Stimulated activated naive CD8-positive, alpha-beta T cell treated with anti-CD3 and anti-CD28 coated beads, Interleukin-15, Interleukin-2, amounts not matched to agents 100 ng/mL and 50 ng/mL, for 24 hours (primary cell): ENCODE data around the gene FBXO31.

Source experiments
- H3K27ac Mint-ChIP-seq: one replicate; pipeline ENCODE4 v1.8.0; 2021; ENCODE audit warnings: mild to moderate bottlenecking, mixed read lengths
- H3K27me3 Mint-ChIP-seq: one replicate; pipeline ENCODE4 v1.8.0; 2021; ENCODE audit warnings: mixed read lengths
- H3K36me3 Mint-ChIP-seq: one replicate; pipeline ENCODE4 v1.8.0; 2021; ENCODE audit warnings: low read depth, mixed read lengths
- H3K4me1 Mint-ChIP-seq: one replicate; pipeline ENCODE4 v1.8.0; 2021; ENCODE audit warnings: low read depth, mixed read lengths
- H3K4me3 Mint-ChIP-seq: one replicate; pipeline ENCODE4 v1.8.0; 2021; ENCODE audit warnings: mild to moderate bottlenecking, mixed read lengths
- H3K9me3 Mint-ChIP-seq: one replicate; pipeline ENCODE4 v1.8.0; 2021; ENCODE audit warnings: mixed read lengths

Gene FBXO31

DNA sequence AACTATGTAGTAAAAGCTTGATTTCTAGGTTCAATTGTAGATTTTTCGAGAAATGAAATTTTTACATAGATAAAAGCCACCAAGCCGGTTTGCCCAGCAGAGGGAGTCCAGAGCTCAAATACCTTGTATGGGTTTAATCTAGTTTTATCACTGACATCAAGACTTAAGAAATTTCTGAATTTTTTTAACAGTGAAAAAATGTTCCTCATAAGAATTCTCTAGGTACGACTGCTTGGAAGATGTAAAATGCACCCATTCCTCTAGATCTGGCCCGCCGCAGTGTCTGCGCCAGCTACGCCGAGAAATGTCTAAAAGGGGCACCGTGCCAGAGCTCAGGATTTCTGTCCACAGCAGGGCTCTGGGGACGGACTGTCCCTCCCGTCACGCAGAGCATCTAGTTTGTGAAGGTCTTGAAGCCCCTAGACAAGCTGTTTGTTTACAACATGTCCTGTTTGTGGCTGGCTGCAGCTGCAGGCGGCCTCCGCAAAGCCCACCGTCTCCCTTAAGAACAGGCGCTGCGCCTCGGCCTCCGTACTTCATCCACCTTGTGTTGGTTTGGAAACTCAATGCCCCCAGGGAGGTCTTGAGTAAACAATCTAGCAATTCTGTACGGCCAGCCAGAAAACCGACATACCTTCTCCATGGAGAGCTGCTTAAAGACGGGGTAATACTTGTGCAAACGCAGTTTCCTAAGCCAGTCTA is 33.4 kb upstream of the FBXO31 start:
- peaks cover 15% of the 10 kb centered on the region for H3K36me3 Mint-ChIP-seq
- H3K9me3 Mint-ChIP-seq, result no peaks in the 10 kb centered on the region
- no peaks in the 10 kb centered on the region for H3K4me1 Mint-ChIP-seq
- no peak overlapping the region for H3K27ac Mint-ChIP-seq
- no peaks in the 10 kb centered on the region for H3K27me3 Mint-ChIP-seq
- H3K4me3 Mint-ChIP-seq, result no peak overlapping the region

DNA sequence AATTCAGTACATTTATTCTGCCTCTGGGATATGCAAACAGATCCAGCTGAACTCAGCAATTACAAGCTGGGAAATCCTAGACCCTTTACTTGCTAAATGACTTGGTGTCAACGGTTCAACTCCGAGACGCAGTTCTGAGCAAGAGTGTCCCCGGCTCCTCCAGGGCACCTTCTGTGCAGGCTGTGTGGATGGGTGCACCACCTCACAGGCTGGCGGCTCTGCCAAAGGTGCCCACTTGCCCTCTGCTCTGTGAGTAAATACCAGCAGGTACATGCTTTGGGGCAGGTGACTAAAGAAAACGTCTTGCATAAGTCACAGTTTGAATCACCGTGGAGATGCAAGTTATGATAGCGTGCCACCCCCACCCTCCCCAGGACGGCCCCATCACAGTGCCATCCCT is 31.9 kb upstream of the FBXO31 start:
- Mint-ChIP-seq H3K36me3 (peaks cover 17% of the 10 kb centered on the region), H3K27me3 (no peaks in the 10 kb centered on the region), H3K9me3 (no peaks in the 10 kb centered on the region), H3K4me3 (no peak overlapping the region), H3K27ac (no peak overlapping the region), H3K4me1 (no peaks in the 10 kb centered on the region)

DNA sequence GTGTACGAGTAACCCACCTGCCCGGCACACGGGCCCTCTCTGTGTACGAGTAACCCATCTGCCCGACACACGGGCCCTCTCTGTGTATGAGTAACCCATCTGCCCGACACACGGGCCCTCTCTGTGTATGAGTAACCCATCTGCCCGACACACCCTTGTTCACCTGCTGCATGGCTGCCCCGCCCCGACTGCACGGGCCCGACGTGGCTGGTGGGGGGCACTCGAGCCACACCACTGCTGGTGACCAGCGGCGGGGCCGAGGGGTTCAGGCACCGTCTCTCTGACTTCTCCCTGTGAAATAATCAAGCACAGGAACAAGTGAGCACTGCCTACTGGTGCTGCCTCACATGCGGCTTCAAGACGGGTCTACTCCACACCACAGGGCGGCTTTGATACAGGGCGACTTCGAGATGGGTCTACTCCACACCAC is 30.7 kb upstream of the FBXO31 start:
- H3K4me3 Mint-ChIP-seq, result no peak overlapping the region
- no peak overlapping the region for H3K27ac Mint-ChIP-seq
- H3K9me3 Mint-ChIP-seq, result no peaks in the 10 kb centered on the region
- peaks cover 18% of the 10 kb centered on the region for H3K36me3 Mint-ChIP-seq
- H3K27me3 Mint-ChIP-seq, result no peaks in the 10 kb centered on the region
- H3K4me1 Mint-ChIP-seq, result no peaks in the 10 kb centered on the region

DNA sequence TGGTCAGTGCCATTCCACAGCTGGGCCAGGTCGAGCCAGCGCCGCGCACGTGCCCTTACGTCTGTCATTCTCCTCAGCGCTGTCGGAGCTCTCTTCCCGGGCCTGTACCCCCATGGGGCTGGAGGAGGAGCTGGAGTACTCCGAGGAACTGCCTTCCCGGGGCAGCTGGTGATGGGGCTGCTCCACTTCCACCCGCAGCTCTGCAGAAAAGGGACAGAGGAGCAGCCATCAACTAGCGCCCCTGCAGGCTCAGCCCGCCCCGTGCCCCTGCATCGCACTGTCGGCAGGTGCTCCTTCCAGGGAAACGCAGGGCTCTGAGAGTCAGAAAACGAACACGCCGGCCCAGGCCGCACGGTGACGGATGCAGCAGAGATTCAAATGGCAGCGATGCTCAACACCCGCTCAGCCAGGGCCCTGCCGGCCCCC is 29.4 kb upstream of the FBXO31 start:
- H3K36me3 Mint-ChIP-seq, result peaks cover 23% of the 10 kb centered on the region
- H3K9me3 Mint-ChIP-seq, result no peaks in the 10 kb centered on the region
- no peaks in the 10 kb centered on the region for H3K27me3 Mint-ChIP-seq
- no peaks in the 10 kb centered on the region for H3K4me1 Mint-ChIP-seq
- H3K4me3 Mint-ChIP-seq, result no peak overlapping the region
- no peak overlapping the region for H3K27ac Mint-ChIP-seq

DNA sequence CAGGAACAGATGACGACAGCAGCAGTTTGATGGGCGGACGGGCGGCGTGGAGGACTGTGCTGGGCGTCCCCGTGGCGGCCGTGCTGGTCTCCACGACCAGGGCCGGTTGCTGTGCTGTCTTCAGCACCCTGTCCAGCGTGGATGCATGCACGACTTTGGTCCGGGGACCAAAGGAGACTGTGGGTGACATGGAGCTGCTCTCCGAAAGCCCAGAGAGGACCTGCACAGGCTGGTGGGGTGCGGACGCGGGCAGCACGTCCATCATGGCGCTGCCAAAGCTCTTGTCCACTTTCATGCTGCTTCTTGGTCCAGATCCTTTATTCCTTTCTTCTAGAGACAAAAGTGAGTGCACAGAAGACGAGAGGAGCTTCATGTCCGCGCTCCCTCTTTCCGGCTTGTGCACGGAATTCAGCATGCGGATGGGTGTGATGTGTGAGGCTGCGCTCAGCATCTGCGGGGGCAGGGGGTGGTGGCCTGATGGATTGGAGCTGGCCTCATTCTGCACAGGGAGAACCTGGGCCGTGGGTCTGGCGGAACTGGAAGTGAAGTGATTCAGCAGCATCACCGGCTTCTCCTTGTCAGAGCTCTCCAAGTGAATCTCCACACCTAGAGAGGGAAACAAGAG is 28.9 kb upstream of the FBXO31 start:
- Mint-ChIP-seq H3K36me3 (peaks cover 25% of the 10 kb centered on the region), H3K27me3 (no peaks in the 10 kb centered on the region), H3K4me3 (no peak overlapping the region), H3K4me1 (peaks cover 1% of the 10 kb centered on the region), H3K9me3 (no peaks in the 10 kb centered on the region), H3K27ac (peak overlapping the region; percentile 15)

GRCh38 chr16:87411375-87412271 is 28.0 kb upstream of the FBXO31 start:
- H3K9me3 Mint-ChIP-seq, result no peaks in the 10 kb centered on the region
- peaks cover 34% of the 10 kb centered on the region for H3K36me3 Mint-ChIP-seq
- no peaks in the 10 kb centered on the region for H3K27me3 Mint-ChIP-seq
- peaks cover 4% of the 10 kb centered on the region for H3K4me1 Mint-ChIP-seq
- H3K4me3 Mint-ChIP-seq, result no peak overlapping the region
- H3K27ac Mint-ChIP-seq, result no peak overlapping the region

GRCh38 chr16:87410968-87411367 is 27.4 kb upstream of the FBXO31 start:
- Mint-ChIP-seq H3K4me1 (peaks cover 4% of the 10 kb centered on the region), H3K36me3 (peaks cover 35% of the 10 kb centered on the region), H3K27me3 (no peaks in the 10 kb centered on the region), H3K9me3 (no peaks in the 10 kb centered on the region), H3K27ac (peak overlapping the region; percentile 59), H3K4me3 (no peak overlapping the region)

DNA sequence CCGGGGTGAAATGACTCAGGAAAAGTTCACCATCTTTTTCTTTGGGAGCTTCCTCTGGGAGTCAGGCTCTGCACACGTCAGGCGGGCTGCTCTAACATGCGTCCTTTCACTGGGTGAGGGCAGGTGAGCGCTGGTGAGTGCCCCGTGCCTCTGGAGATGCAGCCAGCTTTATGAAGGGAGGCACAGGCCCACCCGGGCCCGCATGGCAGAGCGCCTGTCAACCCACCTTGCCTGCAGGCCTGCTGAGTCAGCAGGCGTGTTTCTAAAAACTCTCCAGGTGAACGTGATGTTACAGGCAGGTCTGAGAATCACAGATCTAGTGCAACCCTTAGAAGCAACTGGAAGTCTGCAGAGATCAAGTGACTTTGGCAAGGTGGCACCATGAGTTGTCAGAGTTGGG is 27.0 kb upstream of the FBXO31 start:
- Mint-ChIP-seq H3K4me3 (no peak overlapping the region), H3K27me3 (no peaks in the 10 kb centered on the region), H3K4me1 (peaks cover 4% of the 10 kb centered on the region), H3K27ac (peak overlapping the region; percentile 59), H3K36me3 (peaks cover 33% of the 10 kb centered on the region), H3K9me3 (no peaks in the 10 kb centered on the region)

DNA sequence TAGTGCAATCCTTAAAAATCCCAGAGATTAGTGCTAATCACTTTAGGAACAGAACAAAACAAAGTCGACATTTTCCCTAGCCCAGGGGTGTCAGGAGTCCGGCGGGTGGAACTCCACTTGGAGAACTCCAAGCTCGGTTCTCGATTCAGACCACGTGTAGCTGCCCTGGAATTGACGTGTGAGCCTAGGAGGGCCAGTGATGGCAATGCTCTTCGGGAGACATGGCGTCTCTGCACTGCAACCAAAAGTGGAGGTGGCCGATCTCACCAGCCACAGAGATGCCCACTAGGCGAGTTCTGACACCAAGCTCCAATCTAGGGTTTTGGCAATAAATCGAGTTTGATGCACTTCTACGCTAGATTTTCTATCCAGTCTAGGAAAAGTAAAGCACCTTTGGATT is 26.2 kb upstream of the FBXO31 start:
- no peak overlapping the region for H3K4me3 Mint-ChIP-seq
- H3K27ac Mint-ChIP-seq, result no peak overlapping the region
- no peaks in the 10 kb centered on the region for H3K27me3 Mint-ChIP-seq
- H3K36me3 Mint-ChIP-seq, result peaks cover 27% of the 10 kb centered on the region
- H3K9me3 Mint-ChIP-seq, result no peaks in the 10 kb centered on the region
- peaks cover 4% of the 10 kb centered on the region for H3K4me1 Mint-ChIP-seq

DNA sequence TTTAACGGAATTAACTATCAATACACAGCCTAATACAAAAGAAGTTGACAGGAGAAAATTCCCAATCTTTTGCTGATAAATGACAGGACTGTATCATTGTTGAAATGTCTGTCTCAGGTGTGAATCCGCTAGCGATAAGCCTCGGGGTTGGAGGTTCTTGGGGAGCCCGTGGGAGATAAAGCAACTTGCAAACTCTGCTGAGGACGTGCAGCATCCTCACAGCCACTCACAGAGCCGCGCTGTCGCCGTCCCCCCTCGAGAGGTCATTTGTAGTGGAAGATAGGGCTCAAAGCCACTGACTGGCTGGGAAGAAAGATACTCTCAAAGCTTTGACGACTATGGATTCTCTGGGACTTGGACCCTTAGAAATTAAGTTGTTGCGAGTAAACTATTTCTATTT is 25.6 kb upstream of the FBXO31 start:
- H3K27ac Mint-ChIP-seq, result no peak overlapping the region
- H3K4me3 Mint-ChIP-seq, result no peak overlapping the region
- peaks cover 4% of the 10 kb centered on the region for H3K4me1 Mint-ChIP-seq
- H3K36me3 Mint-ChIP-seq, result peaks cover 31% of the 10 kb centered on the region
- no peaks in the 10 kb centered on the region for H3K27me3 Mint-ChIP-seq
- no peaks in the 10 kb centered on the region for H3K9me3 Mint-ChIP-seq

- Mint-ChIP-seq H3K4me1 (peaks cover 4% of the 10 kb centered on the region), H3K9me3 (no peaks in the 10 kb centered on the region), H3K4me3 (no peak overlapping the region), H3K27me3 (no peaks in the 10 kb centered on the region), H3K27ac (peak overlapping the region; percentile 28), H3K36me3 (peaks cover 45% of the 10 kb centered on the region)
Measured at GRCh38 chr16:87407511-87408112, 24.0 kb upstream of the FBXO31 start.

GRCh38 chr16:87406495-87407088 is 23.0 kb upstream of the FBXO31 start:
- no peak overlapping the region for H3K27ac Mint-ChIP-seq
- H3K27me3 Mint-ChIP-seq, result no peaks in the 10 kb centered on the region
- no peaks in the 10 kb centered on the region for H3K9me3 Mint-ChIP-seq
- H3K36me3 Mint-ChIP-seq, result peaks cover 48% of the 10 kb centered on the region
- no peak overlapping the region for H3K4me3 Mint-ChIP-seq
- peaks cover 4% of the 10 kb centered on the region for H3K4me1 Mint-ChIP-seq

GRCh38 chr16:87404764-87405625 is 21.4 kb upstream of the FBXO31 start:
- H3K4me1 Mint-ChIP-seq, result peaks cover 4% of the 10 kb centered on the region
- H3K4me3 Mint-ChIP-seq, result no peak overlapping the region
- peaks cover 47% of the 10 kb centered on the region for H3K36me3 Mint-ChIP-seq
- H3K27ac Mint-ChIP-seq, result peak overlapping the region; percentile 29
- no peaks in the 10 kb centered on the region for H3K27me3 Mint-ChIP-seq
- H3K9me3 Mint-ChIP-seq, result no peaks in the 10 kb centered on the region
